Ishikawa (cell line): ENCODE data around the gene SLC22A16.

Source experiments
- EGR1 ChIP-seq: IDR thresholded peaks from 2 replicates; pipeline ENCODE4 v1.6.1; 2012
- EP300 ChIP-seq: IDR thresholded peaks from 2 replicates; pipeline ENCODE4 v1.6.1; 2012; ENCODE audit warnings: borderline replicate concordance
- MAX ChIP-seq: IDR thresholded peaks from 2 replicates; pipeline ENCODE4 v1.6.1; 2012
- USF1 ChIP-seq: IDR thresholded peaks from 2 replicates; pipeline ENCODE4 v1.6.1; 2012
- YY1 ChIP-seq: IDR thresholded peaks from 2 replicates; pipeline ENCODE4 v1.6.1; 2012; ENCODE audit warnings: low read depth
- TF ChIP-seq, protein P1 (sequence below): IDR thresholded peaks from 2 replicates; pipeline ENCODE4 v1.6.1; 2012; ENCODE audit warnings: low read depth, mild to moderate bottlenecking

DNA sequence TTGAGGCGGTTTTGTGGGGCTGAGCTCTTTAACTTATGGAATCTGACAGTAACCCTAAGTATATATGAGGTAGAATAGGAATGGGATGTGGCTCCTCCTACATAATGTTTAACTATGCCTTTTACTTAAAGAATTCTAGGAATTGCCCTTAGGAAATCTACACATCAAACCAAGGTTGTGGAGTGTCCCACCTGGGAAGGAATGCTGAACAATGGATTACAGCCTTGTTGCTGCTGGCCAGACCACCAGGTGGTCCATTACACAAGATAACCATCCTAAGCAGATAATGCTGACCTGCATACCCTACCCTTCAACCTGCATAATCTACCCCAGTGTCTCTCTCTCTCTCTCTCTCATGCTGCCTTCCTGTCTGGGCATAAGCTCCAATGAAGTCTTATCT, 35.0 kb upstream of the SLC22A16 start:
- no peak for TF ChIP-seq EP300
- TF ChIP-seq MAX: no peak
- TF ChIP-seq, protein P1, sequence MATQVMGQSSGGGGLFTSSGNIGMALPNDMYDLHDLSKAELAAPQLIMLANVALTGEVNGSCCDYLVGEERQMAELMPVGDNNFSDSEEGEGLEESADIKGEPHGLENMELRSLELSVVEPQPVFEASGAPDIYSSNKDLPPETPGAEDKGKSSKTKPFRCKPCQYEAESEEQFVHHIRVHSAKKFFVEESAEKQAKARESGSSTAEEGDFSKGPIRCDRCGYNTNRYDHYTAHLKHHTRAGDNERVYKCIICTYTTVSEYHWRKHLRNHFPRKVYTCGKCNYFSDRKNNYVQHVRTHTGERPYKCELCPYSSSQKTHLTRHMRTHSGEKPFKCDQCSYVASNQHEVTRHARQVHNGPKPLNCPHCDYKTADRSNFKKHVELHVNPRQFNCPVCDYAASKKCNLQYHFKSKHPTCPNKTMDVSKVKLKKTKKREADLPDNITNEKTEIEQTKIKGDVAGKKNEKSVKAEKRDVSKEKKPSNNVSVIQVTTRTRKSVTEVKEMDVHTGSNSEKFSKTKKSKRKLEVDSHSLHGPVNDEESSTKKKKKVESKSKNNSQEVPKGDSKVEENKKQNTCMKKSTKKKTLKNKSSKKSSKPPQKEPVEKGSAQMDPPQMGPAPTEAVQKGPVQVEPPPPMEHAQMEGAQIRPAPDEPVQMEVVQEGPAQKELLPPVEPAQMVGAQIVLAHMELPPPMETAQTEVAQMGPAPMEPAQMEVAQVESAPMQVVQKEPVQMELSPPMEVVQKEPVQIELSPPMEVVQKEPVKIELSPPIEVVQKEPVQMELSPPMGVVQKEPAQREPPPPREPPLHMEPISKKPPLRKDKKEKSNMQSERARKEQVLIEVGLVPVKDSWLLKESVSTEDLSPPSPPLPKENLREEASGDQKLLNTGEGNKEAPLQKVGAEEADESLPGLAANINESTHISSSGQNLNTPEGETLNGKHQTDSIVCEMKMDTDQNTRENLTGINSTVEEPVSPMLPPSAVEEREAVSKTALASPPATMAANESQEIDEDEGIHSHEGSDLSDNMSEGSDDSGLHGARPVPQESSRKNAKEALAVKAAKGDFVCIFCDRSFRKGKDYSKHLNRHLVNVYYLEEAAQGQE: no peak
- TF ChIP-seq YY1: no peak
- no peak for TF ChIP-seq EGR1
- no peak for TF ChIP-seq USF1
